K562 (cell line): Measurements from ENCODE around the gene TSPAN15. TPM values are rescaled to one million over a fixed set of nuclear protein-coding genes. Genes with fewer than 3 reads are reported as not detected.

ENCODE experiments used
- ARID3A ChIP-seq: IDR thresholded peaks from 2 replicates; pipeline ENCODE4 v1.6.1; 2012; ENCODE audit warnings: low read depth, low read length, improper control_type of control experiment, borderline replicate concordance
- CREB3L1 ChIP-seq: fragments of 450-650 bp; IDR thresholded peaks from 2 replicates; pipeline ENCODE4 v1.6.1; 2014; ENCODE audit warnings: low read depth, mild to moderate bottlenecking, moderate library complexity, borderline replicate concordance
- HOXB6 ChIP-seq: fragments of 250-450 bp; sonication (Bioruptor Pico); IDR thresholded peaks from 2 replicates; pipeline ENCODE4 v1.5.1; 2022; ENCODE audit warnings: mild to moderate bottlenecking, borderline replicate concordance
- VEZF1 ChIP-seq: fragments of 200-800 bp; sonication (Bioruptor generic); IDR thresholded peaks from 2 replicates; pipeline ENCODE4 v1.6.1; 2017; ENCODE audit warnings: missing genetic modification characterization, missing compliant biosample characterization
- ZNF57 ChIP-seq: fragments of 450-650 bp; formaldehyde crosslinking; IDR thresholded peaks from 2 replicates; pipeline ENCODE4 v1.4.0; 2020; ENCODE audit warnings: mild to moderate bottlenecking, moderate library complexity
- polyA plus RNA-seq, 8 experiments: library from polyadenylated mRNA; depleted of rRNA in 4 of 8; stranded (reverse) in 5 of 8; unstranded in 3 of 8; fragments of >200 nt; fragmentation: Nextera tagmentation in 2 of 8; fragmentation: Illumina TruSeq in 1 of 8; extraction: Ambion mirVana in 2 of 8; extraction: Trizol in 1 of 8; gene quantifications; 2 replicates each; pipeline versions ENCODE4 v1.2.1 to v1.2.3, GENCODE V29; 2011 to 2014; ENCODE audit warnings: inconsistent platforms in 1 of 8, missing spikeins in 1 of 8
- total RNA-seq, 7 experiments: library from RNA; depleted of rRNA in 6 of 7; stranded (reverse); fragments of >200 nt in 6 of 7; fragmentation: Illumina TruSeq in 2 of 7; extraction: Trizol in 2 of 7; gene quantifications; 2 replicates each; pipeline versions ENCODE4 v1.2.1 to v1.2.3, GENCODE V29; 2011 to 2021; ENCODE audit warnings: low replicate concordance in 1 of 7

The TSPAN15 gene
- total and polyA plus RNA-seq, 9 of the 15 experiments (the other 6 are each of a cell fraction or from before 2014, with no cell fraction given) = 0.33 to 1.0 (median 0.45) TPM; not detected in 2

GRCh38 chr10:69446650-69447151 lies 4.6 kb upstream of the TSPAN15 start (continued):
- TF ChIP-seq CREB3L1 = no peak
- TF ChIP-seq ARID3A = no peak
- TF ChIP-seq HOXB6 (CRISPR knock-in tag) = no peak
- TF ChIP-seq ZNF57 = no peak
- 0 out of 2 replicates have a peak, but pooled peaks have one; percentile 14 for TF ChIP-seq VEZF1 (CRISPR knock-in tag)
- TF ChIP-seq, all 486 proteins: peak for 52
